Superior temporal gyrus (tissue), 1 donor: ENCODE results near the gene APOL4.
A peak's percentile ranks its signal among the peaks of the same experiment; 100 is the strongest.
"Not testable (repeated sequence)": the region's sequence is repeated elsewhere in the genome, so short reads cannot be mapped to it uniquely, and the experiment has no call there.

Experiments used
- DNase-seq: peaks from one replicate; pipeline ENCODE4 v3.0.0-alpha.2; 2016; ENCODE audit errors: extremely low spot score

APOL4 gene

DNA sequence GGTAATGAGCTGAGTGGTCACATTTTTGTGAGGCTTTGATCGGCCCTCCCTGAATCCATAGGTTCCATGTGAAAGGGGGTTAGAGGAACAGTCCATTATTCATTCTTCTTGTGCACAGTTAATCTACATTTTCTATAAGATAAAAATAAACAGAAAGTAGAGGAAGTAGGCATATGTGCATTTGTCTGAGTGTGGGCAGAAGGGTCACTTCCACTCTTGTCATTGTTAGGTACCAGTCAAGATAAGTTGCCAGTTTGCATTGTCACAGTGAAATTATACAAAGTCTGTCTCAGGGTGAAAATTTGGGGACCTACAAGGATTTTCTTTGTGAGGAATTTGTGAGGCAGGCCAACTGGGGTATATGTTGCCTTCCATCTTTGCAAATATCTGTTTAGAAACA, 4.6 kb upstream of the APOL4 start:
- DNase-seq, result no peak

DNA sequence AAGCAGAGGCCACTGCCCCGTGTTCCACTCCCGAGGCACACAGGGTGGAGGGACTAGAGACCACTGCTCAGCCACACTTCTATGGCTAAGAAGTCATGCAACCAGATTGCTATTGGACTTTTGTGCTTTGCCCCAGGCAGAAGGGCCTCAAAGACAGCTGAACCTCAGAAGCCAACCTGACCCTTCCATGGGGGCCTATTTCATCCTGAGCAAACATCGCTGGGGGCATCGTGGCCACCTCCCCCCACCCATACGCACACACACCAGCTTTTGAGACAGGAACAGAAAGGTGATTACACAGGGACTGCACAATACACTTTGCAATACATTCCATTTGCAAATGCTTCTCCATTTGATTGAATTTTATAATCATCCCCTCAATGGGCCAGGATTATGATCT, 4.0 kb upstream of the APOL4 start:
- not testable (repeated sequence) for DNase-seq

DNA sequence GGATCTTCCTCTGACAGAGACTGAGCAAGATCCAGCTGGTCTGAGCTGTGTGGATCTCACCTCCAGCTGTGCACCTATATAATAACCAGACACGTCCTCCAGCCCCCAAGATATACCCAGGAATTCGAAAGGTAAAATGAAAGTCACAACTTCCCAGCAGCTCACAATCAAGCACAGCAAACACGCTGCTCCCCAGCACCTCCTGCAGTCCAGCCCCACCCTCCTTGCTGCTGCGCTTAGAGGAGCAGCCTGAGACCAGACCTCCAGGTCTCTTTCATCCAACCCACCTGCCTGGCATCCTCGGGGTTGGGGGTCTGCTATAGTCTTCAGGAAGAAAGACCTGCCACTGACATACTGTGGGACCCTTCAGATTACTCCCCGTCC, 3.0 kb upstream of the APOL4 start:
- DNase-seq, result no peak

DNA sequence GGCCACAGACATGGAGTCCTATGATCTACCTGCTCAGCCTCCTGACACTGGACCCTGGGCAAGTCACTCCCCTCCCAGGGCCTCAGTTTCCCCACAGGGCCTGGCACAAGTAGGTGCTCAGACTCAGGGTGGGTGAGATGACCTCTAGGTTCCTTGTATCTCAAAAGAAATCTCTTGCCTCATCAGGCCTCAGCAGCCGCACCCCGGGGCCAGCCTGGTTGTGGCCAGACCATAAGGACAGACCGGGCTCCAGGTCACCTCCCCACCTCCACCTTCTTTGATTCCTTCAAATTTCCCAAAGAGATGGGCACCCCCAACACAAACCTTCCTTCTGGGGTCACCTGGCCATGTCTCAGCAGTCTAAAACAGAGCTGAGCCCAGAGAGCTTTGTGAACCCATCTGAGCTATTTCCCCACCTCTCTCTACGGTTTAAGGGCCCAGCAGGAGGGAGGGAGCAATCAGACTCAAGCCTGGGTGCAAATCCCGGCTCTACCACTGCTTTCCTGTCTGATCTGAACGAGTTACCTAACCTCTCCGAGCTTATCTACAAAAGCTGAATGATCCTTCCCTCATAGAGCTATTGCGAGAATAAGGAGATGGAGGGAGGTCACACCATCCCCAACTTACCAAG, 2.5 kb upstream of the APOL4 start:
- DNase-seq, result no peak

DNA sequence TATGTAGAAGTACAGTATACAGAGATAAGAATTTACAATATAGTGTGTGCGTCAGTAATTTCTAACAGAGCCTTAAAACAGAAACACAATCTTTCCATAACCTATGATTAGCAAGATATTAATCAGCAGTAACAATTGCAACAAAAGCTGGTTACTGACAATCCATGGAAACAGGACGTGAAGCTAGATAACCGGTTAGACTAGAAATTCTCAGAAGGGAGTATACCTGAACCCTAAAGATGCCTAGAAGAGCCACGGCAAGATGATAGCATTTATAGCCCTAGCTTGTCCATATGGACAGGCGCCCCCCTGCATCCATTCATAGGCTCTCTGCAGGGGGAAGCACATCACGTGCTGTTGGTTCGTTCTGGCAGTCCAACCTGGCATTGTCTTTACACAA, 1.8 kb upstream of the APOL4 start:
- not testable (repeated sequence) for DNase-seq

DNA sequence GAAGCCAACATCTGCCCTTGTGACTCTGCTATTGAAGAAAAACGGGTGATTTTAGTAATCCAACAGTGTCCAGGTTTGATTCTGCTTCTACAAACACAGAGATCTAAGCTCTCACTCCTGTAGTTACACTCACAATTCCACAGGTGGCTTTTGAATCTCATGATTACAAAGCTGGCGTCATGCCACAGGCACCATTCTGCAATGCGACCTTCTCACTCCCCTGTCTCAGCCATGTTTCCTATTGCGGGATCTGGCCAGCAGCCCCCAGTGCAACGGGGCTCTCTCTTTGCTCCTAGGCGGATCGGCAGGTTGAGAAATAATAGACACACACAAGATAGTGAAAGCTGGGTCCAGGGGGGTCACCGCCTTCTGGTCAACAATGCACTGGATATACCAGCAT, 1.3 kb upstream of the APOL4 start:
- DNase-seq, result not testable (repeated sequence)

DNA sequence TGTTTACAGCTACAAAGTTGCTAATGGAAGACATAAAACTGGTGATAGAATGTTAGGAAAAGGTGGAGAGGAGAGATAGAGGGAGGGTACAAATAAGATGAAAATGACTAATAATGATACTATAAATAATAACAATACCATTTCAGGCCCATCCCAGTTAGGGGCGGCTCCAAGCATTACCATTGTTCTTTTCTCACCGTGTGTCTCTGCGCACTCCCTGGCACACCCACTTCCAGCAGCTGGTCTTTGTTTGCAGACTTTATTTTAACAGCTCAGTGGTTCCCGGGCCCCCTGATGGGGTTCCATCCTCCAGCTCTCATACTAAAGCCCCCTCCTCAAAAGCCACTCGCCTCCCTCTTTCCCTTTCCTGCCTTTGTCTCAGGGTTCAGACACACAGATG, 584 bp downstream of the APOL4 start:
- not testable (repeated sequence) for DNase-seq

DNA sequence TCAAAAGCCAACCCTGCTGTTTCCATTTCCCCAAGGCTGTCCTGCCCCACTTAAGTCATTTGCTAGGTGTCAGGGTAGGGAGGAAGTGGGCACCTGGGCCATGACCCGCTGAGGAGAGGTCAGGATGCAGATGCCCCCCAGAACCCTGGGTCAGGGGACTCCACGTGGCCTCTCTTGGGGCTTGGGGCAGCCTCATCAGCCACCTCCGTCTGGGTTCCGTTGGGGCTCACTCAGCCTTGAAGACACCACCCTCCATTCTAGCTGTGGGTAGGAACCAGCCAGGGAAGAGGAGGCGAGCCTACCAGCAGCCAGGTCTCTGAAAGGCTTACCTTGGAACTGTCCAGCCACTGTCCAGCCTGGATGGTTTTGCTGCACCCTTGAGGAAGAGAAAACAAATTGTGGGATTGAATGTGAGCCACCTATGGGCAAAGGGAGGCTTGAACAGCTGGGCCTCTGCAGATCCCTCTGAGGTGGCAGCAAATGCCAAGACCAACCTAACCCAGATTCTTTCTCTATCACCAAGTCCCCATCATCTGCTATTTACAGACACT, 2.5 kb downstream of the APOL4 start:
- DNase-seq, result no peak

DNA sequence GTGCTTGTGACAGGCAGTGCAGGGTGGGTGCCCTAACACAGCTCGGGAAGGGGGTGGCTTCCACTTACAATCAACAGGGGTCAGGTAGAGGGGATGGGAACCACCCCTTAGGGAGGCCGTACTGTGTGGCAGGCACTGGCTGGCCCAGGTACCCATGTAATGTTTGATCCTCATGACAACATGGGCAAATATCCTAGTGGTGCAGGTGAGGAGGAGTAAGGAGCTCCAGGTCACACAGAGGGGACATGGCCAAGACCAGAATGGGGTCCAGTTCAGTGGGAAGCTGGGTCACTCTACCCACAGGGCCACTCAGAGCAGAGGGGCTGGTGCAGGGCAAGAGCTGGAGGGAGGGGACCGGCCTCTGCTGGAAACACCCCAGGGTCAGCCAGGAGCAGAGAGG, 3.1 kb downstream of the APOL4 start:
- DNase-seq, result no peak

DNA sequence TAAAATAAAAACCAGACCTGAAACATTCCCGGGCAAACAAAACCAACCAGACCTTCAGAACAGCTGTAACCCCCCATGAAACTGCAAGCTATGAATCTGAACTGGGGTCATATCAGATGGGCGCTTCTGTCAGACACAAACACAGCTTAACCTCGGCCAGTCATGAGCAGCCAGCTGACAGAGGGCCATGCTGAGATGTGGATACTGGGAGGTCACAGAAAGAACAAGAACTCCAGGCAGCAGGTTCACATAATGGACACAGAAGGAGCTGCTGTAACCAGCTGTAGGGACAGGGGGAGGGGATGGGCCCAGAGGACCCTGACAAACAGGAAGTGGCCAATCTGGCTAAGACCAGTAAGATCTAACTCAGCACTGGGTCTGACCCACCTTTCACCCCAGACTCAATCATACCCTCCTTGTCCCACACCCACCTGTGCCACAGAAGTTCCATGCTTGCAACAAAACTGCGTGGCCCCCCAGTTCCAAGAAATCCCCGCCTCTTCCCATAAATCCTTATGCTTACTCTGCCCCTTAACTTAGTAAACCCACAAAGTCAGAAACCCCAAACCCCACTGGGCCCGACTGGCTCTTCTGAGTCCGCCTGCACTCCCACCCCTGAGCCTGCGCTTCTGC, 4.0 kb downstream of the APOL4 start:
- no peak for DNase-seq

DNA sequence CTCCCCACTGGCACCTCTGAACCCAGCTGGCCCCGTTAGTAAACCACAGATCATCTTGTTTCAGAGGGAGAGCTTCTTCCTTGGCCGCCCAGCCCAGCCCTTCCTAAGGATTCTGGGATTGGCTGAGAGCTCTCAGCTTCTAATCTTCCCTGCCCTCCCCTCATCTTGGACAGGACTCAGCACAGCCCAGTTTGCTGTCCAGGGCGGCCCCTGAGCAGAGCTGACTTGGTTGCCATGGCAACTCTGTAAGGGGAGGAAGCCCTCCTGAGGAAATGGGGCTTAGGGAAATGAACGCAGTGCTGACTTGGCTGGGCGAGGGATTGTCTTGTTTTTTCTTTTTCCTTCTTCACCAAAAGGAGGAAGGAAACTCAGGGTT, 4.6 kb downstream of the APOL4 start:
- no peak for DNase-seq

DNA sequence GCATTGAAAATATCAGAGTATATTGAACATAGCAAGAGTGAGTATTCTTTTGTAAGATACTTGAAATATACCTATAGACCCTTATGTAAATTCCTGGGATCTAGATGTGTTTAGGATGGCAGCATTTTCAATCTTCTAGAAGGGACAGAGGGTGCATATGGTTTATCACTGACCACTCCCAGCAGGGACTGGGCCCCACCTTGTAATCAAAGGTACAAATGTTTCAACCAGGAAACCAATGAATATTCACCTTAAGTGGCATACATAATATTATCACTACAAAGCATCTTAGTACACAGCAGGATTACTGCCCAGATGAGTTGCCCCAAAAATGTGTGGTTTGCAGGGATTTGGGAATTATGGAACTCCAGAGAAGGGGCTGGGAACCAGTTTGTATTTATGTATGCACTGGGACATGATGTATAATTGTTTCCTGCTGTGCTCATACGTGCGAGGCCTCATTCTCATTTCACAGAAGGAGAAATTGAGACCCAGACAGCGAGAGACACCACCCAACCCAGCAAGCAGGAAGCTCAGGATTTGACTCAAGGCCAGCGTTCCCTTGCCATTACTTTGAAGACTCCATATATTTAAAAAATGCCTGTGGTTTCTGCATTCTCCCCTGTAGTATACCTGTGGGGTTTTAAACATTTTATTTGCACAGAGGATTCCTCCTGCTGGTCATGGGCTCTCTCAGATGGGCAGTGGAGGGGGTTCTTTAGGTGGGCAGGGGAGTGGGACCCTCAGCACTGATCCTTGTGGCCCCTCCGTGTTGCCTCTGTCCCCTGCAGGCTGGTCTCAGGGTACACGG, 5.2 kb downstream of the APOL4 start:
- no peak for DNase-seq

DNA sequence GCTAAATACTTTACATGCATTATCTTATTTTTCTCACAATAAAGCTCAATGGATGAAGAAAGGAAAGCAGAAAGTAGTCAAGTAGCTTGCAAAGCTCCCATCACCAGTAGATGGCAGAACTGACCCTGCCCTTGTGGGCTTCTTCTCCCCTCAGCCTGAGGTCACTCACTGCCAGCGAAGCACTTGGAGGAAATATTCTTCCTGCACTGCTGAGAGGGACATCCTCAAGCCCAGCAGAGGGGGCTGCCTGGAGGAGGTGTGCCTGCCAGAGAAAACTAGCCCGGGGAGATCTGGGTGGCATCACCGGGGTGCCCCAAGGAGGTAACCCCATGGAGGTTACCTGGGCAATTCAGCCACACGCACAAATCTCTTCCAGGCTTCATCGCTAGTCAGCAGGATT, 6.6 kb downstream of the APOL4 start:
- peak; percentile 76 for DNase-seq

DNA sequence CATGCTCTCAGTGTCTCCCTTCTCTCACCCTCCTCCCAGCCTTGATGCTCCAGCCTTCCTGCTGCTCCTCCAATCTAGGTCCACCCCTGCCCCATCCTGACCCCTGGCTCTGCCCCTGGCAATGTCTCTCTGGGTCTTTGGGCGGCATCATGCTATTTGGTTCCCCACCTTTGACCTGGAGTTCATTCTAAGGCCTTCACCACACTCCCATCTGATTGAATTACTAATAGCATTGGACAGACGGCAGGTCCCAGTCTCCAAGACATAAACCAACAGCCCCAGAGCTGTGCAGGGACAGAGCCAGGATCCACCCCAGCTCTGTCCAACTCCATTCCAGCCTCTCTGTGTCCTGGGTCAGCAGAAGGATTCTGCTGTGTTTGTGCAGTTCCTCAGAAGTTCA, 7.2 kb downstream of the APOL4 start:
- DNase-seq, result no peak

DNA sequence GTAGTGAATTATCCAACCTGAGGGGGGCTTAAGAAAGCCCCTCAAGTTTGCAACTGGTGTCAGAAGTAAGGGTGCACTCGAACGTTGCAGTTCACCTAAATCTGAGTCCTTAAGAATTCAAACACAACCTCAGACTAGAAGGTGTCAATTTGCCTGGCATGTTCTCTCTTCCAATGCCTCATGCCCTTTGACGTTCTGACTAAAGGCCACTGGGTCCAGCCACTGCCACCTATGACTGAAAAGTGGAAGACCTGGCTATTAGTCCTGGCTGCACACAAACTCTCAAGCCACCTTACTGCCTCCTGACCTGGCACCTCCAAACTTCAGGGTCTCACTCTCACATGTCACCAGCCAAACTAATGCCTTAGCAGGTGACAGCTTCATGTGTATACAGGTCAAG, 8.0 kb downstream of the APOL4 start:
- no peak for DNase-seq

DNA sequence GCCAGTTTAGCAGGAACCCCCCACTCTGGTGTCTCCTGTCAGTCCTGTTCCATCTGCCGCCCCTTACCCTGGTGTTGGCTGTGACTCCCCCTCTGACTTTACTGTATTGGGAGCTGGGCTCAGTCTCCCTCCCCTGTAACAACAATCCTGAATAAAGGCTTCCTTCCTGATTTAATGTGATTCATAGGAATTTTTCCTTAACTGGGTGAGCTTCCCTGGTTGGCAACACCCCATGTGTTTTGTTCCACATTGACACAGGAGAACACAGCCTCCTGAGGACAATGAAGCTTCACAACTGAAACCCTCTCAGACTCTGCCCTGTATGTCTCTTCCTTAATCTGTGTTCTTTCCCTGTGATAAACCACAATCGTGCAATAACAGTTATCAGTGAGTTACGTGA, 8.4 kb downstream of the APOL4 start:
- no peak for DNase-seq

DNA sequence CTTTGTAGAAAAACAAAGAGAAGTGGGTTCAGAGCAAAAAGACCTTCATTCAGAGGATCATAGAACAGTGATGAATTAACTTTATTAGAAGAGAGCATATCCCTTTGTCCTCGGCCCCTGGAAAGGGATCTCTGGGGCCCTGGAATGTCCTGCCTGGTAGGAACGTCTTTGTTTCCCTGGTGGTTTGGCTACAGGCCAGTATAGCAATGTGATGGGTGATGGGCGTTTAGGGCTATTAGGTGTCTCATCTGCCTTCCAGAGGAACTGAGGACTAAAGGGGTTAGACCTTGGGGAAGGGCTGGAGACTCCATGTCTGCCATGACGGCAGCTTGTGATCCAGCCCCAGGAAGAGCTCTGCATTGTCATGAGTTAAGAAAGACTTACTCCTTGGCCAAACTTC, 9.1 kb downstream of the APOL4 start:
- DNase-seq, result no peak

DNA sequence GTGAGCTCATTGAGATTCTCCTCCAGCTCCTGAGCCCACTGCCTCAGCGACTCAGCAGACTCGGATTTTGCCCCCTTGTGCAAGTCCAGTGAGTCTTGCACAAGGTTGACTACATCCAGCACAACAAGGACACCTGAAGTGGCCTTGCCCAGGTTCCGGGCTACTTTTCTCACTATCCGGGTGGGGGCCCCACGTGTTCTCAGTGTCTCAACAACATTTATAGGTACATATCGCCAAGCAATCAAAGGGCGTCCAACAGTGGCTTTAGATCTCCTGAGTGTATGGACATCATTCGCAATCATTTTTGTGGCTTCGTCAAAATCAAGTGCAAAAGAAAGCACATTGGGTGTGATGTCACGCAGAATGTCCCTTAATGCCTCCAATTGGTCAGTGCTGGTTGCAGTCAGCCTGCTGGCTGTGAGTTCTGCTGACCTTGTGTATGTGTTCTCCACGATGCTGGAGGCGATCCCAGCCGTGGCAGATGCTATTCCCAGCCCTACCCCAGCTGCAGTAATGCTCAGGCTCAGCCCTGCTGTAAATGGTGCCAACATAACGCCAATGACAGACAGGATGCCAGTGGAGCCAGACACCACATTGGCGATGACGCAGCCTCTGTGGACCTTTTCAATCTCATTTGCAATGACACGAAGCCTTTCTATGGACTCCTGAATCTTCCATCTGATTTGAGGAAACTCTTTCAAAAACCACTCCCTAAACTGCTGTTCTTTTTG, 10.3 kb downstream of the APOL4 start:
- peak; percentile 94 for DNase-seq

DNA sequence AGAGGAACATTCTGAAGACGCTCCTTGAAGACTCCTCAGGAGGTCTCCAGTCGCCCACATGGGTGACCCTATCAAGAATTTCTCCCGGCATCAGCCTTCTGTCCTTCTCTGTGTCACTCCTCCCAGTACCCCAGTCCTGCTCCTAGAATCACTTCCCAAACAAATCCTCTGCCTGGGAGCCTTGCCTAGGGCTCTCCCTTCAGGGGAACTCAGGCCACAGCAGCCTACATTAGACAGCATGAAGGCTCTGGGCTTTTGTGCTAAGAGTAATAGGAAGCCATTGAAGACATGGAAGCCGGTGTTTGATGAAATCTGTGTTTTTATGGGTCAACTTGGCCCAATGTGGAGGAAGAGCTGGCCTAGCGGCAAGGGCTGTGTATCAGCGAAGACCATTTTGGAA, 13.7 kb downstream of the APOL4 start:
- DNase-seq, result not testable (repeated sequence)

DNA sequence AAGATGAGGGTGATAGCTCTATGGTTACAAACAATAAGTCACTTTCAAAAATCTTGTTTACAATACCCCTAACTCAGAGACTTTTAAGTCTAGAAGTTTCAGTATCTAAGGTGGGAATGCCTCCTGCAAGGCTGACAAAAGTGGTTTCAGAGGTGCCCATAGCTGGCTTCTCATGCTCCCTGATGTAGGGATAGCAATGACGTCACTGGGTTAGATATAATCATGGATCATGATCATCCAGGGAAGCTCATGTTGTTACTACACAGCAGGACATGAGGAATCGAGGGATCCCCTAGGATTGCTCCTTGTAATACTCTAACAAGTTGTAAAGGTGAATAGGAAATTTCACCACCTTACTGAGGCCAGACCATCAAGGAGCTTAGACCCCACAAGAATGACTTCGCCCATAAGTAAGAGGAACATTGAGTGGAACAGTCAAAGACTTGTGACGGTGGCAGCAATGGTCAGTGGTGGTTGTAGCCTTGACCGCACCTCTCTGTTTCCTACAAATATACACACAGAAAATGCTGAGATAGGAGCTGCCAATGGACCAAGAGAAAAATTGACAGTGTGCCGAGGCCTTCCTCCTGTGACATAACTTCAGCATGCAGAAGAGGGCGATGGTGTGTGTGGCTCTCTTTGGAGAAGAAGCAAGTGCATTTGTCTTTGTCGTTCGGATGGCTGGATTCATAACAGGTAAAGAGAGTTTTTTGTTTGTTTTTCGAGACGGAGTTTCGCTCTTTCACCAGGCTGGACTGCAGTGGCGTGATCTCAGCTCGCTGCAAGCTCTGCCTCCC, 15.6 kb downstream of the APOL4 start:
- DNase-seq, result no peak

DNA sequence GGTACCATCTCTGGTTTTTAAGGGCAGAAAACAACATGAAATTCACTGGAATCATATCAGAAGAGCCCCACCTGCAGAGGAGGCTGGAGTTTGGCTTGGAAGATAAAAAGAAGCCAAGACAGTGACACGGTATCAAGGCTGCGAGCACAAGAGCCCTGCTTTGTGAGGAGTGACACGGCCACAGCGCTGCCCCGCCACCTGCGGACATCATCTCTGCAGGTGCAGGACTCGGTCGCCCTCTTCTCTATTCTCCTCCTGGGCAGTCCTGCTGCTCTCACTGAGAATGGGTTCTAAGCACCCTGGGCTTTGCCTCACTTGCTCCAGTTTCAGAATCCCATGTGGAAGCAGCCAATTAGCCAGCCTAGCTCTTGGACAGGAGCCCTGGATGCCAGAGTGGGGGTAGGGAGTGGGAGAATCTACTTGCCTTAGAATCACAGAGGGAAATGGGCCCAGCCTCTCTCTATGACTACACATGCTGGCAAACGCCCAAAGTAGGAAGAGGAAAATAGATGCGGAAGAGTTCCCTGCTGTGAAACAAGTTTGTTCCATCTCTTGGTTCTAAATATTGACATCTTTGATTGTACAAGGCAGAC, 17.1 kb downstream of the APOL4 start:
- DNase-seq, result peak; percentile 71
